ENCODE results near the gene GPRASP3. TPM values are rescaled to one million over a fixed set of nuclear protein-coding genes. Genes with fewer than 3 reads are reported as not detected.

The GPRASP3 gene
- total RNA-seq, 1 donor, result 5.3 TPM

DNA sequence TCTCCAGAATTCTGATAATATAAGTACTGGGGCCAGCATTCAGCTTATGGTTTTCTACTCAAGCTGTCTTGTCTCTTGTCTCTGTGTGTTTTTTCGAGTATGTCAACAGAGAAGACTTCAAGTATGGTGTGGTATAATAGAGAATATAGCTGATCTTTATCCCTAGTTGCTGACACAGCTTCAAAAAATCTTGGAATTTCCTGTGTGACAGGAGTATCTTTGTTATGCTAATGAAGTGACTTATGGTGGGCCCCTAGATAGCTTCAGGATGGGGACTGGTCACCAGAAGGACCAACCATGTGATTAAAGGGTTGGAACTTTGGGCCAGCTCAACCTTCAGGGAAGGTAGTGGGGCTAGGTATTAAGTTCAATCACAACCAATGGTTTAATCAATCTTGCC is 2.9 kb downstream of the GPRASP3 start:
- DNase-seq (ENCODE audit: low read depth), result no peak
- TF ChIP-seq, protein P1, sequence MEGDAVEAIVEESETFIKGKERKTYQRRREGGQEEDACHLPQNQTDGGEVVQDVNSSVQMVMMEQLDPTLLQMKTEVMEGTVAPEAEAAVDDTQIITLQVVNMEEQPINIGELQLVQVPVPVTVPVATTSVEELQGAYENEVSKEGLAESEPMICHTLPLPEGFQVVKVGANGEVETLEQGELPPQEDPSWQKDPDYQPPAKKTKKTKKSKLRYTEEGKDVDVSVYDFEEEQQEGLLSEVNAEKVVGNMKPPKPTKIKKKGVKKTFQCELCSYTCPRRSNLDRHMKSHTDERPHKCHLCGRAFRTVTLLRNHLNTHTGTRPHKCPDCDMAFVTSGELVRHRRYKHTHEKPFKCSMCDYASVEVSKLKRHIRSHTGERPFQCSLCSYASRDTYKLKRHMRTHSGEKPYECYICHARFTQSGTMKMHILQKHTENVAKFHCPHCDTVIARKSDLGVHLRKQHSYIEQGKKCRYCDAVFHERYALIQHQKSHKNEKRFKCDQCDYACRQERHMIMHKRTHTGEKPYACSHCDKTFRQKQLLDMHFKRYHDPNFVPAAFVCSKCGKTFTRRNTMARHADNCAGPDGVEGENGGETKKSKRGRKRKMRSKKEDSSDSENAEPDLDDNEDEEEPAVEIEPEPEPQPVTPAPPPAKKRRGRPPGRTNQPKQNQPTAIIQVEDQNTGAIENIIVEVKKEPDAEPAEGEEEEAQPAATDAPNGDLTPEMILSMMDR (IDR thresholded peaks at IDR 0.05; ENCODE audit: insufficient read depth, low read length), result no peak
- no peak overlapping the region for H3K4me3 ChIP-seq (ENCODE audit: low read depth, low read length)

DNA sequence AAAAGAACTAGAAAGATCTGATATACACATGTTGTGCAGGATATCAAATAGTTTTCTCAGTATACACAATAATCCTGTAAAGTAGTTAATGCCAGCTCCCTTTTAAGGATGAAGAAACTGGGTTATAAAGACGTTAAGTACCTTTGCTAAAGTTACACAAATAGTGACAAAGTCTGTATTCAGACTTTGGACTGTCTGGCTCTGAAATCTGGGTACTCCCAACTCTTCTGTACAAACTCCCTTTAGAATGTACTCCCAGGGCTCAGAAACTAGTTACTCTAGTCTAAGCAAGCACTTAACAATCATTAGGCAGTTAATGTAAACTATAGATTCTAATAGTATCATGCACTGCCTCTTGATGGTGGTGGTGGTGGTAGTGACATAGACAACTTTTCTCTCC is 7.2 kb downstream of the GPRASP3 start:
- TF ChIP-seq, protein P1 (IDR thresholded peaks at IDR 0.05; ENCODE audit: insufficient read depth, low read length), result no peak
- H3K4me3 ChIP-seq (ENCODE audit: low read depth, low read length), result no peak overlapping the region
- no peak for DNase-seq (ENCODE audit: low read depth)

DNA sequence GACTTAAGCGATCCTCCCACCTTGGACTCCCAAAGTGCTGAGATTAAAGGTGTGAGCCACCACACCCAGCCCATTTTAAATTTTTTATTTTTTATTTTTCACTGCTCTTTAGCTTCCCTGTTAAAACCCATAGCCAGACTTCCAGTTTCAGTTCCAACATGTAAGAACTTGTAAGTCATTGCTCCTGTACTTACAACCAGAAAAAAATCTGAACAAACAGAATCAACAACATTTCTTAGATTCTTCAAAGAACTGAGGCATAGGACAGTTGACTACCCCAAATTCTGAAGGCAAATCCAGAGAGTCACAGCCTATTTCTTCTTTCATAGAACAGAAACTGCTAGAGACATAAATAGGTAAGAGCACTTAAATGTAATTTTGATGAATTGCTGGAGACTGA is 8.1 kb downstream of the GPRASP3 start:
- DNase-seq (ENCODE audit: low read depth), result no peak
- TF ChIP-seq, protein P1 (IDR thresholded peaks at IDR 0.05; ENCODE audit: insufficient read depth, low read length), result no peak
- H3K4me3 ChIP-seq (ENCODE audit: low read depth, low read length), result no peak overlapping the region

DNA sequence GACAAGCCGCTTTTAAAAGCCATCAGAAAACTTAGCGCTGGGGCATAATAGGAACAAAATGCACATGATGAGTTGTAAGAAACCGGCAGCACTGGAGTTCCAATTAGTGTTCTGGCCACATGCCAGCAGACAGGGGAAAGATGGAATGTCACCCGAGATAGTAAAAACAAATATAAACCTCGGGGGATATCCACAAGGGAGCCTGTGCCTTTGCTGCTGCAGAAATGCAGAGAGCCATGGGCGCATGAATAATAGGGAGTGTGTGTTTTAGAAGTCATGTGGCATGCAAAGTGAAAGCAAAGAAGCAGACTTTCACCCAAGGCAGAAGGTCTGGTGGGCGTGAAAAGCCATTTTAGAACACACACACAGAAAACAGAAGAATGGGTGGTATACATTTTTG is 19.1 kb downstream of the GPRASP3 start:
- no peak for DNase-seq (ENCODE audit: low read depth)
- TF ChIP-seq, protein P1 (IDR thresholded peaks at IDR 0.05; ENCODE audit: insufficient read depth, low read length), result no peak
- H3K4me3 ChIP-seq (ENCODE audit: low read depth, low read length), result no peak overlapping the region

DNA sequence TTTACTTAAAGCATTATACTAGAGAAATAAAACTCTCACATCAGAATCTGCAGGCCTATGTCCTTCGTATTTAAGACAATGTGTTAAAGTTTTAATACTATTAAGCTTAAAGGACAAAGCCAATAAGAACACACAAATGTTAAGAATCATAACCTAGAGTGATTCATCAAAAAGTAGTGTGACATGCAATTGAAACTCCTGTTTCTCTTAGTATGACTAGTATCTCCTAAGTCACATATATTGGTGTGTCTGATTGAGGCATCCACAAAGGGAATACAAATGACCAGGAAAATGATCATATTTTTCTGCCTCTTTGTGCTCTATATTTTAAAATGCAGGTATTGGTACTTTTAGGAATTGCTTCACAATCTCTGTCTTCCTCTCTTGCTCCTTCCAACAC is 23.8 kb downstream of the GPRASP3 start:
- no peak overlapping the region for H3K4me3 ChIP-seq (ENCODE audit: low read depth, low read length)
- TF ChIP-seq, protein P1 (IDR thresholded peaks at IDR 0.05; ENCODE audit: insufficient read depth, low read length), result no peak
- no peak for DNase-seq (ENCODE audit: low read depth)

DNA sequence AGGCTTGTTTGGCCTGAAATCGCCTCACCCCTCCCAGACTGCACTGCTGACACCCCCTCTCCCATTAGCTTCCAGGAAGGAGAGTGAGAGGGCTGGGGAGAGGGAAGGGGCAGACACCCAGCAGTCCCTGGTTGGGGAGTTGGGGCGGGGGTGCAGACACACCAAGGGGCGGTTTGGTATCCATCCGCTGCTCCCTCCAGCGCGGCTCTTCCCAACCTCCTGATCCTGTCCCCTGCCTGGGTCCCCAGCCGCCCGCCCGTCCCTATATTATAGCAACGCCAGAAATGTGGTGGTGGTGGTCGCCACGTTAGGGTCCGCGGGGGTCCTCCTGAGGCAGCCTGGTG is 24.9 kb downstream of the GPRASP3 start:
- no peak overlapping the region for H3K4me3 ChIP-seq (ENCODE audit: low read depth, low read length)
- no peak for DNase-seq (ENCODE audit: low read depth)
- TF ChIP-seq, protein P1 (IDR thresholded peaks at IDR 0.05; ENCODE audit: insufficient read depth, low read length), result no peak

DNA sequence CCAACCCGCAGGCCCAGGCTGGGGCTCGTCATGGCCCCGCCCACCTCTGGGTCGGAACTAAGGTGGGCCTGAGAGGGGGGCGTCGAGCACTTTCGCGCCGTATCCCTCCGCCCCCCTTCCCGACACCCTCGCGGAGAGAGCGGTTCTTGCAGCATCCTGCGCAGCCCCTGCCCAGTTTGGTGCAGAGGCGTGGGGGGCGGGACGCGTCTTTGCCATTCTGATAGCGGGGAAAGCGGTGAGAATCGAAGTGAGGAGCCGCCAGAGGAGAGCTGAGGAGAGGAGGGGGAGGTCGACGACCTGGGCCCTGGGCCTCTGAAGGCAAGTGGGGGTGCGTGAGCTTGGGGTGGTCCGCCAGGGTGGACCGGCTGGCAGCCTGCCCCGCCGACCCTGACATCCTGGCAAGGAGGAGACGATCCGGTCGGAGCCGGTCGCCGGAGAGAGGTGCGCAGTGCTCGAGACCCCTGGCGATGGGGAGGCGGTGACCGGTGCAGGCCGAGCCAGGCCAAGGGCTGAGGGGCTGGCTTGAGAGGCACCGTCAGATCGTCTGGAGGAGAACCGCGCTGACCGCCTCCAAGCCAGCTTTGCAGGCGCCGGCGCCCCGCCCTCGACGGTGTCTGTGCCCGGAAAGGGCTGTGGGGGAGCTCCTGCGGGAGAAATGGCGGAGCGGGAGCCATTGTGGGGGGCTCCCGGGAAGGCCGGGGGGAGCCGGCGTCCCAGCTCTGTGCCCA is 25.5 kb downstream of the GPRASP3 start:
- DNase-seq (ENCODE audit: low read depth), result peak; percentile 6
- H3K4me3 ChIP-seq (ENCODE audit: low read depth, low read length), result peak overlapping the region; percentile 66
- TF ChIP-seq, protein P1 (IDR thresholded peaks at IDR 0.05; ENCODE audit: insufficient read depth, low read length), result no peak

All from fibroblast of the aortic adventitia (primary cell).